ENCODE data around the gene SYNE1. TPM values are rescaled to one million over a fixed set of nuclear protein-coding genes. Genes with fewer than 3 reads are reported as not detected.

SYNE1 gene
- polyA plus RNA-seq, 1 donor, result 28.2 TPM

DNA sequence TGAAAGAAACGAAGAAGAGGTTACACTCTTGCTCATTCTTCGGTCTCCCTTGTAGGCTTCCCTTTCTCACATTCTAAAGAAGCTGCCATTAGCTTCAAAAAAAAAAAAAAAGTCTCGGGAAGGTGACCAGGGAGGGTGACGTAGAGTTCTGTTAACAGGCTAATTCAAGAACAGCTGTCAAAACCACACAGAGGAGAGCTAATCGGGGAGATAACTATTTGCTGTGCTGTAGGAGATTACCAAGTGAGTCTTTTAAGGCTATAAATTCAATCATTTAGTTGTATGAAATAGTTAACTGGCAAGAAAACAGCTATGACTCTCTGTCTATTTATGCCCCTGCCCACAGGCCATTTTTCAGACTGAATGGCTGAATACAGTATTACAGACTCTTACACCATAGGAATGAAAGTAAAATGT is 256.8 kb downstream of the SYNE1 start:
- Histone ChIP-seq H3K27me3 (ENCODE audit: control insufficient read depth, insufficient read depth, low read length) (no peaks in the 10 kb centered on the region), H3K9me3 (ENCODE audit: control insufficient read depth, low read depth, low read length) (no peaks in the 10 kb centered on the region), H3K4me3 (ENCODE audit: low read length) (peak overlapping the region; percentile 56), H3K4me1 (ENCODE audit: control insufficient read depth, insufficient read depth, low read length) (no peaks in the 10 kb centered on the region), H3K27ac (ENCODE audit: low read length) (peak overlapping the region; percentile 90), H3K36me3 (ENCODE audit: control insufficient read depth, insufficient read depth, low read length) (no peaks in the 10 kb centered on the region)
- DNase-seq, result peak; percentile 18 to 61
- 6% methylated on average over 3 of the region's 5 CpGs for WGBS (ENCODE audit: insufficient coverage, low lambda C conversion rate)

DNA sequence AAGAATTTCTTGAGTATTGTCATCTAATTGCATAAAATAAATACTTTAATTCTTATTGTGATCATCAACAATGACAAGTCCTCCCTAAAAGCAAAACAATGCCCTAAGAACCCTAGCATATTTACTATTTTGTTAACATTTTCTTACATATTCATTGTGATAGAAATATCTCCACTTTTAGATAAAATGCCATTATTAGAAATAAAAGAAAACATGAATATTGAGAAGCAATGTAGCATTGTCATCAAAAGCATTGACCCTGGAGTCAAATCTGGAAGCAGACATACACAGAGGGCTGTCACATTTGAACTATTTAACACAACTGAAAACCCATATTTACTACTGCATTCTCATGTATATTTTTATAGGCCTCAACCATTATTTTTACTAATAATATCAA is 257.7 kb downstream of the SYNE1 start:
- no peaks in the 10 kb centered on the region for H3K9me3 ChIP-seq (ENCODE audit: control insufficient read depth, low read depth, low read length)
- peak overlapping the region; percentile 56 for H3K4me3 ChIP-seq (ENCODE audit: low read length)
- no peaks in the 10 kb centered on the region for H3K36me3 ChIP-seq (ENCODE audit: control insufficient read depth, insufficient read depth, low read length)
- H3K27ac ChIP-seq (ENCODE audit: low read length), result no peak overlapping the region
- no peaks in the 10 kb centered on the region for H3K4me1 ChIP-seq (ENCODE audit: control insufficient read depth, insufficient read depth, low read length)
- no peak for DNase-seq
- no peaks in the 10 kb centered on the region for H3K27me3 ChIP-seq (ENCODE audit: control insufficient read depth, insufficient read depth, low read length)

DNA sequence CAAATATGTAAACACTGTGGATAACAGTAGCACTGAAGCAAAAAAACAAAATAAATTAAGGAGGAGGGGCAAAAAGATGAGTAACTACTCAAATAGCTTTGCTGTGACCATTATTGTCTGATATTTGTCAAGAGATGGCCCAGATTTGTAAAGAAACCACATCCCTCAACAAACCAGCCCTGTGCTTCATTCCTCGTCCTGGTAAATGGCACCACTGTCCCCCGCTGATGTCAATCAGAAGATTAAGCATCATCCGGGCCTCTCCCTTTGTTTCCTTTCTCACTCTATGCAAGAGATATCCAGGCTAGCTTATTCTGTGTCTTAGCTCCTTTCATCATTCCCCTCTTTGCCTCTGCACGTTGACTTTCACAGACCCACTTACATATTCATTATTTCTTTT is 259.0 kb downstream of the SYNE1 start:
- H3K4me3 ChIP-seq (ENCODE audit: low read length), result no peak overlapping the region
- no peaks in the 10 kb centered on the region for H3K4me1 ChIP-seq (ENCODE audit: control insufficient read depth, insufficient read depth, low read length)
- H3K9me3 ChIP-seq (ENCODE audit: control insufficient read depth, low read depth, low read length), result no peaks in the 10 kb centered on the region
- no peaks in the 10 kb centered on the region for H3K36me3 ChIP-seq (ENCODE audit: control insufficient read depth, insufficient read depth, low read length)
- no peak overlapping the region for H3K27ac ChIP-seq (ENCODE audit: low read length)
- WGBS (ENCODE audit: insufficient coverage, low lambda C conversion rate), result 80% methylated on average over 2 of the region's 4 CpGs
- no peak for DNase-seq
- H3K27me3 ChIP-seq (ENCODE audit: control insufficient read depth, insufficient read depth, low read length), result no peaks in the 10 kb centered on the region

DNA sequence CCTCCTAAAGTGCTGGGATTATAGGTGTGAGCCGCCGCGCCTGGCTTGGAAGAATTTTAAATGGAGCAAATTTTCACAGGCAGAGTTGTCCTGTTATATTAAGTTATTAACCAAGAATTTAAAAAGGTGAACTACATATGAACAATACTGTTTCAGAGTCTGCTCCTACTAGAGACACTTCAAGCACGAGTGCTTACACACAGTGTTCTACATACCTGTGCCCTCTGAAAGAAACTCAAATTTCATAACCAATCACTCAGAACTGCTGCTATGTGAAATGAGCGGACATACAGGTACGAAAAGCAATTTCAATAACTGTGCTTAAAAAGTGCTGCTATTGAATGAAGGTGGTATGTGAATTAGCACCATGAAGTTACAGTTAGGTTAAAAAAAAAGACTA is 262.0 kb downstream of the SYNE1 start:
- 100% methylated on average over 1 of the region's 6 CpGs for WGBS (ENCODE audit: insufficient coverage, low lambda C conversion rate)
- Histone ChIP-seq H3K9me3 (ENCODE audit: control insufficient read depth, low read depth, low read length) (no peaks in the 10 kb centered on the region), H3K27me3 (ENCODE audit: control insufficient read depth, insufficient read depth, low read length) (no peaks in the 10 kb centered on the region), H3K4me3 (ENCODE audit: low read length) (no peak overlapping the region), H3K4me1 (ENCODE audit: control insufficient read depth, insufficient read depth, low read length) (no peaks in the 10 kb centered on the region), H3K36me3 (ENCODE audit: control insufficient read depth, insufficient read depth, low read length) (peaks cover 6% of the 10 kb centered on the region), H3K27ac (ENCODE audit: low read length) (no peak overlapping the region)
- no peak for DNase-seq

DNA sequence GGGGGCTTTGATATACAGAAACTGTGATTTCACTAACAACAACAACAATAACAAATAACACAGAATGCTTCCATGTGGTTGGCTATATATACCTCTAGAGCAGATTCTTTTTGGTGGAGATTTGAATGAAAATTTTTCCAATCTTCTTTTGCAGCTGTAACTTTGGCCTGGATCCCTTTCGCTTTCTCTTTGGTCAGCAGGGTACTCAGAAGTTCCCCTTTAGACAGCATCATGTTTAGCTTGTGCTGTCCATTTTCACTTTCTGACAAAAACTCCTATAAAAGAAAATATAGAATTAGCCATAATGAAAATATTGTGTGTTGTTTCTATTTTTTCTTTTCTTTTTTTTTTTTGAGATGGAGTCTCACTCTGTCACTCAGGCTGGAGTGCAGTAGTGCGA is 264.2 kb downstream of the SYNE1 start:
- H3K36me3 ChIP-seq (ENCODE audit: control insufficient read depth, insufficient read depth, low read length), result peaks cover 10% of the 10 kb centered on the region
- DNase-seq, result no peak
- H3K27ac ChIP-seq (ENCODE audit: low read length), result no peak overlapping the region
- 100% methylated on average over 2 of the region's 2 CpGs for WGBS (ENCODE audit: insufficient coverage, low lambda C conversion rate)
- H3K4me3 ChIP-seq (ENCODE audit: low read length), result no peak overlapping the region
- H3K4me1 ChIP-seq (ENCODE audit: control insufficient read depth, insufficient read depth, low read length), result no peaks in the 10 kb centered on the region
- no peaks in the 10 kb centered on the region for H3K27me3 ChIP-seq (ENCODE audit: control insufficient read depth, insufficient read depth, low read length)
- no peaks in the 10 kb centered on the region for H3K9me3 ChIP-seq (ENCODE audit: control insufficient read depth, low read depth, low read length)

DNA sequence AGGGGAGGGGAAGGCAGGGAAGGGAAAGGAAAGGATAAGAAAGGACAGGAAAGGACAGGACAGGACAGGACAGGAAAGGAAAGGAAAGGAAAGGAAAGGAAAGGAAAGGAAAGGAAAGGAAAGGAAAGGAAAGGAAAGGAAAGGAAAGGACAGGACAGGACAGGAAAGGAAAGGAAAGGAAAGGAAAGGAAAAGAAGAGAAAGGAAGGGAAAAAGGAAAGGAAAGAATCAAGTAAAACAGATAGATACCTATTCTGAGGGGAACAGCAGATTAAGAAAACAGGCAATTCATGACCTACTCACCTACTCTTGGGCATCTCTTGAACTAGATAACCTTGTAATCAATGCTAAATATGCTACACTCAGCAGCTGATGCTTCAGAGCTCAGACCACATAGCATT is 265.4 kb downstream of the SYNE1 start:
- H3K36me3 ChIP-seq (ENCODE audit: control insufficient read depth, insufficient read depth, low read length), result peaks cover 15% of the 10 kb centered on the region
- H3K27me3 ChIP-seq (ENCODE audit: control insufficient read depth, insufficient read depth, low read length), result no peaks in the 10 kb centered on the region
- no peak for DNase-seq
- H3K4me3 ChIP-seq (ENCODE audit: low read length), result no peak overlapping the region
- H3K27ac ChIP-seq (ENCODE audit: low read length), result no peak overlapping the region
- no peaks in the 10 kb centered on the region for H3K9me3 ChIP-seq (ENCODE audit: control insufficient read depth, low read depth, low read length)
- no peaks in the 10 kb centered on the region for H3K4me1 ChIP-seq (ENCODE audit: control insufficient read depth, insufficient read depth, low read length)

DNA sequence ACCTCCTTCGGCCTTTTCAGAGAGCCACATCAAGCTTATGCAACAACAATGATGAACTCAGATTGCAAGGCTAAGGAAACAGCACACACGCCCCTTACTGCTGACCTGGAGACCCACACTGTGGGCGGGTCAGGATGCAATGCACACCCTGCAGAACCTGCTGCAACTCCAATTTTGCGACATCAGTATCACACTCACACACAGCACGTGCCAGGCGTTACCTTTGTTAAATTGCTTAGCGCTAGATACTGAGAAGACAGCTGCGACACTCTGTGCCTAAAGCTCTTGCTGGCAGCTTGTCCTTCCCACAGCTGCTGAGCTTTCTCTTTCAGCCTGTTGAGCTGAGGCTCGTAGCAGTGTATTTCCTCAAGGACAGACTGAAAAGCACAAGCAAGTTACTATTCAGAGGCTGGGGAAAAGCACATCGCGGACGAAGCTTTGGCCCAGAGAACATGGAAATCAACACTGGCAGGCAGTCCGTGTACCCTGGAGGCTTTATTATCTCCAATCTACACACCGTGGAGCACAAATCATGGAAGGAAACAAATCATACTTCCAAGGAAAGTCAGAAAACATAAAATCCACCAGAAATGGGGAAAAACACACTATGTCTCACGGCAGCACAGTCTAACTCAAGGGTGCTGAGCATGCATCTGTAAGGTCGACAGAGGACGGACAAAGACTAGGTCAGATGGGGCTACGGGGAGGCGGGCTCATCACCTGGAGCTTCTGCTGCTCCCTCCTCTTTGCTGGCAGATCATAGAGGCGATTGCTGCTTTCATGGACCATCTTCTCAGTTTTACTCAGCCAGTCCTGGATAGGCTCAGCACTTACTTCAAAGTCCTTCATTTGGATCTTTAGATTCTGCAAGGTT is 268.2 kb downstream of the SYNE1 start:
- no peak overlapping the region for H3K27ac ChIP-seq (ENCODE audit: low read length)
- WGBS (ENCODE audit: insufficient coverage, low lambda C conversion rate), result 80% methylated on average over 1 of the region's 20 CpGs
- DNase-seq, result peak; percentile 24

DNA sequence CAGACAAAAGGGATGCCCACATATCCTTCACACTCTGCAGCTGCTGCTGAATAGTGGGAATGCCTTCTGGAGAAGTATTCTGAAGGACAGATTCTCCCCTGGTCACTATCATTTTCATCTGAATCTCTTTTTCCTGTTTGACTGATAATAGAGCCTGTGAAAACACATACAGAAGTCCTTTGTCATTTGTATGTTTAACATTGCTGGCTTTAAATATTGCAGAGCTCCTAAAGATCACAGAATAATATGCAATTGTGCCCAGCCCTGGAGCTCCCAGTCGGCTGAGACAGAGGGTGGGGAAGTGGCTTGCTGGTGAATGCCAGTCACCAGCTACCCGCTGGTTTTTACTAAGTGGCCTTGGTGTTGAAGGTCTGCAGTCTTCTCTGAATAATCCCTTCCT is 272.3 kb downstream of the SYNE1 start:
- no peaks in the 10 kb centered on the region for H3K27me3 ChIP-seq (ENCODE audit: control insufficient read depth, insufficient read depth, low read length)
- WGBS (ENCODE audit: insufficient coverage, low lambda C conversion rate), result no CpG with 5 or more reads among the region's 2 CpGs
- no peaks in the 10 kb centered on the region for H3K9me3 ChIP-seq (ENCODE audit: control insufficient read depth, low read depth, low read length)
- no peak for DNase-seq
- H3K4me3 ChIP-seq (ENCODE audit: low read length), result no peak overlapping the region
- H3K4me1 ChIP-seq (ENCODE audit: control insufficient read depth, insufficient read depth, low read length), result no peaks in the 10 kb centered on the region
- H3K36me3 ChIP-seq (ENCODE audit: control insufficient read depth, insufficient read depth, low read length), result peaks cover 26% of the 10 kb centered on the region
- H3K27ac ChIP-seq (ENCODE audit: low read length), result no peak overlapping the region

More for the DNA sequence above, 268.2 kb downstream of the SYNE1 start:
- Histone ChIP-seq H3K4me1 (ENCODE audit: control insufficient read depth, insufficient read depth, low read length) (no peaks in the 10 kb centered on the region), H3K27me3 (ENCODE audit: control insufficient read depth, insufficient read depth, low read length) (no peaks in the 10 kb centered on the region), H3K36me3 (ENCODE audit: control insufficient read depth, insufficient read depth, low read length) (peaks cover 19% of the 10 kb centered on the region), H3K9me3 (ENCODE audit: control insufficient read depth, low read depth, low read length) (no peaks in the 10 kb centered on the region), H3K4me3 (ENCODE audit: low read length) (no peak overlapping the region)

DNA sequence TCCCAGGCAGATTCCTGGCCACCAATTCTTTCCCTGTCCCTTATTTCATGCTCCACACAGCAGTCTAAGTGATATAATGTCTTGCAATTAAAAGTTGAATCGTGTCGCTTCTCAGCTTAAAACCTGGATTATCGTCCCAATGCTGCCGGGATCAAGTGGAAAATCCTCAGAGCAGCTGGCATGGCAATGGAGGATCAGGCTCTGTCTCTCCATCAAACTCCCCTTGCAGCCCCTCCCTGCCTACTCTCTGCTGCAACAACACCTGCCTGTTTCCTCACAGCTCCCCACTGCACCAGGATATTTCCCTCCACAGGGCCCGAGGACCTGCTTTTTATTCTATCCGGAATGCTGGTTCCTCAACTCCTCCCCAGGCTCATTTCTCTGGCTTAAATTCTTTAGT is 277.1 kb downstream of the SYNE1 start:
- DNase-seq, result no peak
- H3K27ac ChIP-seq (ENCODE audit: low read length), result no peak overlapping the region
- peaks cover 26% of the 10 kb centered on the region for H3K36me3 ChIP-seq (ENCODE audit: control insufficient read depth, insufficient read depth, low read length)
- H3K4me3 ChIP-seq (ENCODE audit: low read length), result no peak overlapping the region
- H3K27me3 ChIP-seq (ENCODE audit: control insufficient read depth, insufficient read depth, low read length), result no peaks in the 10 kb centered on the region
- H3K4me1 ChIP-seq (ENCODE audit: control insufficient read depth, insufficient read depth, low read length), result no peaks in the 10 kb centered on the region
- H3K9me3 ChIP-seq (ENCODE audit: control insufficient read depth, low read depth, low read length), result no peaks in the 10 kb centered on the region
- WGBS (ENCODE audit: insufficient coverage, low lambda C conversion rate), result 100% methylated on average over 2 of the region's 6 CpGs

DNA sequence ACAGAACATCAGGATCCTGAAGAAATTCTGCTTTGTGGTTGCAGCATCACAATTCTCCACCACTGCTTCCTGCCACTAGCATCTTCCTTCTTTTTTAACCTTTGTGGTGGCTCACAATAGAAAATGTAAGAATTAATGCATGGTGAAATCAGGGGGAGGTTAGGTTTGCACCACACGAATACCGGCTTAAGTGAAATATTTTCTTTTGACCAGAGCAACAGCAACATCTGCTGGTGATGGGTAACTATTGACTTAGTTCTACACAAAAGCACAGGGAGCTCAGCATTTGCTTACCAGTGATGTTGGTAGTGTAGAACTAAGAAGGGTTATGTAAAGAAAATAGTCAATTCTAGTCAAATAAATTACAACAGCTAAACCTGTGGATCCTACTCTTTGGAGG is 280.5 kb downstream of the SYNE1 start:
- no peak overlapping the region for H3K27ac ChIP-seq (ENCODE audit: low read length)
- DNase-seq, result no peak
- H3K9me3 ChIP-seq (ENCODE audit: control insufficient read depth, low read depth, low read length), result no peaks in the 10 kb centered on the region
- H3K4me1 ChIP-seq (ENCODE audit: control insufficient read depth, insufficient read depth, low read length), result no peaks in the 10 kb centered on the region
- H3K4me3 ChIP-seq (ENCODE audit: low read length), result no peak overlapping the region
- peaks cover 36% of the 10 kb centered on the region for H3K36me3 ChIP-seq (ENCODE audit: control insufficient read depth, insufficient read depth, low read length)
- WGBS (ENCODE audit: insufficient coverage, low lambda C conversion rate), result no CpG with 5 or more reads among the region's 2 CpGs
- no peaks in the 10 kb centered on the region for H3K27me3 ChIP-seq (ENCODE audit: control insufficient read depth, insufficient read depth, low read length)

DNA sequence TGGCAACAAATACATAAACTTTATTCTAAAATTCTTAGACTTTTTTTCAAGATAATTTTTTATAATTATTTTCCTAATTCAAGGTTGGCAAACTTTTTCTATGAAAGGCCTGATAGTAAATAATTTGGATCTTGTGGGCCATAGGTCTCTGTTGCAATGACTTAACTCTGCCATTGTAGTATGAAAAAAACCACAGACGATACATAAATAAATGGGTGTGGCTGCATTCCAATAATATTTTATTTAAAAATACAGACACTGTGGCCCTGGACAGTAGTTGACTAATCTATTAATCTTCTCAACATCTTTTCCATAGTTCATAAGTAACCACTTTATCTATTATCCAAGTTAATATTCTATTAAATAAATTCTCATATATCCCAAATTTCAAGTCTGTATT is 281.1 kb downstream of the SYNE1 start:
- Histone ChIP-seq H3K4me3 (ENCODE audit: low read length) (no peak overlapping the region), H3K27ac (ENCODE audit: low read length) (no peak overlapping the region), H3K9me3 (ENCODE audit: control insufficient read depth, low read depth, low read length) (no peaks in the 10 kb centered on the region), H3K27me3 (ENCODE audit: control insufficient read depth, insufficient read depth, low read length) (no peaks in the 10 kb centered on the region), H3K4me1 (ENCODE audit: control insufficient read depth, insufficient read depth, low read length) (no peaks in the 10 kb centered on the region), H3K36me3 (ENCODE audit: control insufficient read depth, insufficient read depth, low read length) (peaks cover 33% of the 10 kb centered on the region)
- no peak for DNase-seq
- WGBS (ENCODE audit: insufficient coverage, low lambda C conversion rate), result no CpG with 5 or more reads among the region's 1 CpG
